CD14-positive monocyte (primary cell): ENCODE results near the gene MNX1. TPM values are rescaled to one million over a fixed set of nuclear protein-coding genes. Genes with fewer than 3 reads are reported as not detected.

Experiments used
- DNase-seq, 3 donors: peaks; one replicate each; pipeline ENCODE4 v3.0.0-alpha.2; 2011 to 2022
- H2AFZ ChIP-seq: 2 replicates; pipeline ENCODE4 v1.6.0; 2012; ENCODE audit warnings: mild to moderate bottlenecking, low read depth, low read length, inconsistent platforms; ENCODE audit not compliant: insufficient read depth, poor library complexity, severe bottlenecking
- H3K27ac ChIP-seq, 2 donors: 1 replicate in 1 of 2; 2 replicates in 1 of 2; pipeline ENCODE4 v1.5.1; 2012 to 2013; ENCODE audit warnings: low read length in 2 of 2, control low read depth in 1 of 2, inconsistent platforms in 1 of 2, low read depth in 1 of 2, mild to moderate bottlenecking in 1 of 2
- H3K27me3 ChIP-seq, 2 donors: one replicate each; pipeline versions ENCODE4 v1.6.0 to v1.6.1; 2011 to 2013; ENCODE audit warnings: low read length in 2 of 2; ENCODE audit not compliant: control insufficient read depth in 2 of 2, insufficient read depth in 2 of 2
- H3K36me3 ChIP-seq, 2 donors: replicated peaks in 1 of 2; 1 replicate in 1 of 2; 2 replicates in 1 of 2; pipeline versions ENCODE4 v1.5.1 to v1.6.1; 2012 to 2013; ENCODE audit warnings: low read length in 2 of 2, control low read depth in 1 of 2, inconsistent platforms in 1 of 2, mild to moderate bottlenecking in 1 of 2; ENCODE audit not compliant: insufficient read depth in 2 of 2, control insufficient read depth in 1 of 2
- H3K4me1 ChIP-seq, 2 donors: 1 replicate in 1 of 2; 2 replicates in 1 of 2; pipeline versions ENCODE4 v1.5.1 to v1.6.1; 2012 to 2013; ENCODE audit warnings: low read length in 2 of 2, control low read depth in 1 of 2, inconsistent platforms in 1 of 2, mild to moderate bottlenecking in 1 of 2, moderate library complexity in 1 of 2; ENCODE audit not compliant: insufficient read depth in 2 of 2, control insufficient read depth in 1 of 2
- H3K4me2 ChIP-seq: replicated peaks from 2 replicates; pipeline ENCODE3; 2012; ENCODE audit warnings: low read length, moderate library complexity, mild to moderate bottlenecking; ENCODE audit not compliant: poor library complexity, severe bottlenecking; ENCODE audit errors: extremely low read depth
- H3K4me3 ChIP-seq, 3 experiments: fragments of 200-600 bp in 1 of 3; sonication (generic) in 1 of 3; replicated peaks in 1 of 3; 1 replicate in 2 of 3; 2 replicates in 1 of 3; pipeline ENCODE4 v1.5.1; 2011 to 2013; ENCODE audit warnings: low read length in 3 of 3, mild to moderate bottlenecking in 3 of 3, control low read depth in 2 of 3, low read depth in 2 of 3, inconsistent platforms in 1 of 3, moderate library complexity in 1 of 3
- H3K79me2 ChIP-seq: 2 replicates; pipeline ENCODE4 v1.6.0; 2012; ENCODE audit warnings: mild to moderate bottlenecking, control low read depth, inconsistent platforms, low read length, moderate library complexity; ENCODE audit not compliant: insufficient read depth
- H3K9ac ChIP-seq: 2 replicates; pipeline ENCODE4 v1.6.0; 2017; ENCODE audit warnings: low read length, mild to moderate bottlenecking; ENCODE audit not compliant: insufficient read depth, poor library complexity, severe bottlenecking
- H3K9me3 ChIP-seq, 2 donors: replicated peaks in 1 of 2; 1 replicate in 1 of 2; 2 replicates in 1 of 2; pipeline versions ENCODE4 v1.5.1 to v1.6.1; 2012 to 2013; ENCODE audit warnings: low read length in 2 of 2, control low read depth in 1 of 2; ENCODE audit not compliant: control insufficient read depth in 1 of 2, insufficient read depth in 1 of 2
- H4K20me1 ChIP-seq: 2 replicates; pipeline ENCODE4 v1.6.0; 2012; ENCODE audit warnings: mild to moderate bottlenecking, low read length, control low read depth, moderate library complexity; ENCODE audit not compliant: insufficient read depth
- H3K27ac Mint-ChIP-seq, 7 donors: one replicate each; pipeline ENCODE4 v1.8.0; 2020; ENCODE audit warnings: mild to moderate bottlenecking in 7 of 7, mixed read lengths in 7 of 7, moderate library complexity in 6 of 7, inconsistent platforms in 2 of 7
- H3K27me3 Mint-ChIP-seq, 3 donors: one replicate each; pipeline ENCODE4 v1.8.0; 2021 to 2022; ENCODE audit warnings: low read depth in 3 of 3, mild to moderate bottlenecking in 3 of 3, mixed read lengths in 3 of 3, moderate library complexity in 3 of 3, inconsistent platforms in 1 of 3
- H3K36me3 Mint-ChIP-seq, 2 donors: one replicate each; pipeline ENCODE4 v1.8.0; 2020; ENCODE audit warnings: mixed read lengths in 2 of 2, inconsistent platforms in 1 of 2, mild to moderate bottlenecking in 1 of 2
- H3K4me1 Mint-ChIP-seq: one replicate; pipeline ENCODE4 v1.8.0; 2020; ENCODE audit warnings: mild to moderate bottlenecking, mixed read lengths
- H3K4me3 Mint-ChIP-seq, 2 donors: one replicate each; pipeline ENCODE4 v1.8.0; 2020; ENCODE audit warnings: mild to moderate bottlenecking in 2 of 2, mixed read lengths in 2 of 2, moderate library complexity in 1 of 2
- H3K9me3 Mint-ChIP-seq, 7 donors: one replicate each; pipeline ENCODE4 v1.8.0; 2020 to 2022; ENCODE audit warnings: mixed read lengths in 7 of 7, mild to moderate bottlenecking in 6 of 7, moderate library complexity in 6 of 7, inconsistent platforms in 2 of 7
- CTCF ChIP-seq: fragments of 200-600 bp; IDR thresholded peaks from one replicate; pipeline ENCODE4 v1.8.0; 2022; ENCODE audit warnings: antibody characterized with exemption, mild to moderate bottlenecking
- WGBS: methylation state at CpG from one replicate; pipeline ENCODE4 v1.1.5; 2013; ENCODE audit warnings: missing lambda C conversion rate; ENCODE audit not compliant: insufficient coverage; 5-methylcytosine and 5-hydroxymethylcytosine counted together
- intact Hi-C, 2 donors: fragments of 100-400 bp; cut with micrococcal nuclease; formaldehyde crosslinking; loops; one replicate each; pipeline versions ENCODE4 v1.15.0 to v1.15.1; 2023
- polyA plus RNA-seq, 3 donors: library from polyadenylated mRNA; depleted of rRNA in 1 of 3; unstranded in 2 of 3; stranded (reverse) in 1 of 3; fragments of 300-500 nt in 2 of 3; fragments of >200 nt in 1 of 3; fragmentation: Illumina TruSeq in 2 of 3; gene quantifications; 1 replicate in 2 of 3; 2 replicates in 1 of 3; pipeline ENCODE4 v1.2.3, GENCODE V29; 2012 to 2021

The MNX1 gene
- polyA plus RNA-seq, 3 donors, result not detected

GRCh38 chr7:157004521-157005455 is 5.7 kb downstream of the MNX1 start:
- peaks cover 0 to 3% of the 10 kb centered on the region in 2 donors for H3K4me1 ChIP-seq
- DNase-seq, result no peak
- no peak for TF ChIP-seq CTCF
- H3K27me3 ChIP-seq, result peaks cover 75 to 90% of the 10 kb centered on the region in 2 donors
- Mint-ChIP-seq H3K36me3 (peaks cover 0 to 8% of the 10 kb centered on the region in 2 donors), H3K9me3 (peaks cover 0 to 27% (median 10%) of the 10 kb centered on the region in 7 donors), H3K27ac (no peak overlapping the region), H3K27me3 (peaks cover 91 to 95% (median 91%) of the 10 kb centered on the region in 3 donors), H3K4me3 (peak overlapping the region in 1 of 2 donors; percentile 79), H3K4me1 (peaks cover 14% of the 10 kb centered on the region)
- H3K79me2 ChIP-seq, result no peaks in the 10 kb centered on the region
- 3% methylated on average over 43 of the region's 56 CpGs for WGBS
- no peak overlapping the region for H2AFZ ChIP-seq
- no peak overlapping the region for H3K4me3 ChIP-seq
- H3K9me3 ChIP-seq, result peaks cover 0 to 15% of the 10 kb centered on the region in 2 donors
- H3K4me2 ChIP-seq, result no peak overlapping the region
- no peak overlapping the region for H3K9ac ChIP-seq
- H4K20me1 ChIP-seq, result no peaks in the 10 kb centered on the region
- H3K36me3 ChIP-seq, result no peaks in the 10 kb centered on the region
- intact Hi-C loops, result no loop called here
- no peak overlapping the region for H3K27ac ChIP-seq

GRCh38 chr7:157003756-157004520 is 6.5 kb downstream of the MNX1 start:
- peaks cover 91 to 96% (median 92%) of the 10 kb centered on the region in 3 donors for H3K27me3 Mint-ChIP-seq
- H3K4me3 ChIP-seq, result no peak overlapping the region
- H3K4me3 Mint-ChIP-seq, result peak overlapping the region in 1 of 2 donors; percentile 79

More at GRCh38 chr7:157003756-157004520, 6.5 kb downstream of the MNX1 start:
- H3K27ac ChIP-seq, result no peak overlapping the region
- no peak for TF ChIP-seq CTCF
- no peaks in the 10 kb centered on the region for H3K36me3 ChIP-seq
- H3K79me2 ChIP-seq, result no peaks in the 10 kb centered on the region
- DNase-seq, result no peak
- no peak overlapping the region for H3K4me2 ChIP-seq
- H3K9ac ChIP-seq, result no peak overlapping the region
- peaks cover 0 to 3% of the 10 kb centered on the region in 2 donors for H3K4me1 ChIP-seq
- H3K27me3 ChIP-seq, result peaks cover 76 to 93% of the 10 kb centered on the region in 2 donors
- intact Hi-C loops, result no loop called here
- Mint-ChIP-seq H3K27ac (no peak overlapping the region), H3K9me3 (peaks cover 0 to 26% (median 8%) of the 10 kb centered on the region in 7 donors), H3K36me3 (peaks cover 0 to 8% of the 10 kb centered on the region in 2 donors), H3K4me1 (peaks cover 16% of the 10 kb centered on the region)
- peaks cover 0 to 19% of the 10 kb centered on the region in 2 donors for H3K9me3 ChIP-seq
- H4K20me1 ChIP-seq, result no peaks in the 10 kb centered on the region
- no peak overlapping the region for H2AFZ ChIP-seq
- WGBS, result 4% methylated on average over 60 of the region's 60 CpGs
